ENCODE results near the gene URM1.

Gene URM1

GRCh38 chr9:128343855-128344254 lies 27.3 kb upstream of the URM1 start:
- ChIA-PET CTCF (interaction anchor here (0.8 to 6.9 kb wide), 7 partner anchors 8 to 95 kb away, joined by 3 to 79 read pairs (median 3); no protein-coding TSS in a partner anchor), POLR2A (interaction anchor here (0.6 to 1.0 kb wide), 2 partner anchors 21 to 27 kb away, joined by 3 read pairs; no protein-coding TSS in a partner anchor)
- no peak for TF ChIP-seq CTCF (IDR thresholded peaks at IDR 0.05; ENCODE audit: insufficient read depth, low read length, missing control alignments)
- no peak overlapping the region for H3K4me3 ChIP-seq (ENCODE audit: low read depth, low read length)
- DNase-seq (ENCODE audit: low read depth, low spot score): no peak

- no peak overlapping the region for H3K4me3 ChIP-seq (ENCODE audit: low read depth, low read length)
- ChIA-PET CTCF (interaction anchor here (0.8 to 6.9 kb wide), 6 partner anchors 9 to 48 kb away, joined by 3 to 79 read pairs (median 4); no protein-coding TSS in a partner anchor), POLR2A (no interaction called here)
These were observed 26.1 kb upstream of the URM1 start for GRCh38 chr9:128344931-128345605.

GRCh38 chr9:128349125-128349524 lies 22.0 kb upstream of the URM1 start:
- H3K4me3 ChIP-seq (ENCODE audit: low read depth, low read length): no peak overlapping the region

More at GRCh38 chr9:128344931-128345605, 26.1 kb upstream of the URM1 start:
- no peak for TF ChIP-seq CTCF (IDR thresholded peaks at IDR 0.05; ENCODE audit: insufficient read depth, low read length, missing control alignments)
- no peak for DNase-seq (ENCODE audit: low read depth, low spot score)

GRCh38 chr9:128349772-128350171 lies 21.4 kb upstream of the URM1 start:
- ChIA-PET CTCF (interaction anchor here (1.1 to 5.1 kb wide), 4 partner anchors 8 to 53 kb away, joined by 3 to 28 read pairs (median 14); no protein-coding TSS in a partner anchor), POLR2A (no interaction called here)
- DNase-seq (ENCODE audit: low read depth, low spot score): no peak
- TF ChIP-seq CTCF (IDR thresholded peaks at IDR 0.05; ENCODE audit: insufficient read depth, low read length, missing control alignments): no peak
- H3K4me3 ChIP-seq (ENCODE audit: low read depth, low read length): no peak overlapping the region

More at GRCh38 chr9:128349125-128349524, 22.0 kb upstream of the URM1 start:
- no peak for DNase-seq (ENCODE audit: low read depth, low spot score)
- ChIA-PET CTCF (interaction anchor here (1.1 to 5.1 kb wide), 4 partner anchors 7 to 52 kb away, joined by 3 to 28 read pairs (median 14); no protein-coding TSS in a partner anchor), POLR2A (no interaction called here)
- TF ChIP-seq CTCF (IDR thresholded peaks at IDR 0.05; ENCODE audit: insufficient read depth, low read length, missing control alignments): no peak

GRCh38 chr9:128355451-128355850 lies 15.7 kb upstream of the URM1 start:
- no peak for TF ChIP-seq CTCF (IDR thresholded peaks at IDR 0.05; ENCODE audit: insufficient read depth, low read length, missing control alignments)
- no peak overlapping the region for H3K4me3 ChIP-seq (ENCODE audit: low read depth, low read length)
- CTCF ChIA-PET: interaction anchor here (0.6 to 1.3 kb wide), 4 partner anchors 13 to 100 kb away, joined by 3 to 4 read pairs (median 4); no protein-coding TSS in a partner anchor
- no peak for DNase-seq (ENCODE audit: low read depth, low spot score)
- POLR2A ChIA-PET: no interaction called here

GRCh38 chr9:128358090-128358489 lies 13.1 kb upstream of the URM1 start:
- no peak for DNase-seq (ENCODE audit: low read depth, low spot score)
- ChIA-PET CTCF (interaction anchor here (1.0 to 2.1 kb wide), 4 partner anchors 13 to 62 kb away, joined by 3 to 5 read pairs (median 4); partner anchors contain the start of gene URM1), POLR2A (no interaction called here)
- no peak for TF ChIP-seq CTCF (IDR thresholded peaks at IDR 0.05; ENCODE audit: insufficient read depth, low read length, missing control alignments)
- no peak overlapping the region for H3K4me3 ChIP-seq (ENCODE audit: low read depth, low read length)
